Caco-2 (cell line): ENCODE results near the gene KDELR3. TPM values are rescaled to one million over a fixed set of nuclear protein-coding genes. Genes with fewer than 3 reads are reported as not detected.

Source experiments
- BruUV-seq: library from RNA; stranded (reverse); fragments of 400-500 nt; replicated peaks from 2 replicates; lab custom pipeline; 2021; lab: Mats Ljungman, UMichigan
- CTCF ChIA-PET: fragments of 300-600 bp; sonication (Branson Sonifier 250); formaldehyde crosslinking; loops from one replicate; lab custom pipeline; 2022; ENCODE audit warnings: antibody characterized with exemption; lab: Charles Lee
- POLR2A ChIA-PET: fragments of 300-600 bp; sonication (Branson Sonifier 250); formaldehyde crosslinking; loops from one replicate; lab custom pipeline; 2022; ENCODE audit warnings: antibody characterized with exemption; lab: Charles Lee
- DNase-seq, 2 experiments: peaks; one replicate each; pipeline versions ENCODE4 v3.0.0 to v3.0.0-alpha.2; 2020 to 2022
- H3K27me3 ChIP-seq: replicated peaks from 2 replicates; pipeline ENCODE4 v1.6.0; 2011; ENCODE audit warnings: low read length; ENCODE audit not compliant: control insufficient read depth, insufficient read depth
- H3K36me3 ChIP-seq: 2 replicates; pipeline ENCODE4 v1.5.1; 2011; ENCODE audit warnings: low read length; ENCODE audit not compliant: control insufficient read depth, insufficient read depth
- H3K4me1 ChIP-seq: fragments of 250-450 bp; sonication (Bioruptor Pico); 2 replicates; pipeline ENCODE4 v1.5.1; 2020; ENCODE audit warnings: mild to moderate bottlenecking
- H3K4me3 ChIP-seq: 2 replicates; pipeline ENCODE4 v1.5.1; 2011; ENCODE audit warnings: low read depth, mild to moderate bottlenecking, control low read depth, low read length
- H3K9me3 ChIP-seq: fragments of 250-450 bp; sonication (Bioruptor Pico); 2 replicates; pipeline ENCODE4 v1.5.1; 2020; ENCODE audit warnings: mild to moderate bottlenecking, moderate library complexity
- H3K27ac Mint-ChIP-seq: one replicate; pipeline ENCODE4 v1.8.0; 2022; ENCODE audit warnings: mixed read lengths; ENCODE audit not compliant: unreplicated experiment
- H3K27me3 Mint-ChIP-seq: one replicate; pipeline ENCODE4 v1.8.0; 2022; ENCODE audit warnings: mixed read lengths; ENCODE audit not compliant: insufficient read depth, unreplicated experiment
- H3K36me3 Mint-ChIP-seq: one replicate; pipeline ENCODE4 v1.8.0; 2022; ENCODE audit warnings: mild to moderate bottlenecking, mixed read lengths; ENCODE audit not compliant: insufficient read depth, unreplicated experiment
- H3K4me1 Mint-ChIP-seq: one replicate; pipeline ENCODE4 v1.8.0; 2022; ENCODE audit warnings: low read depth, mixed read lengths; ENCODE audit not compliant: unreplicated experiment
- H3K4me3 Mint-ChIP-seq: one replicate; pipeline ENCODE4 v1.8.0; 2022; ENCODE audit warnings: mild to moderate bottlenecking, moderate library complexity, mixed read lengths; ENCODE audit not compliant: unreplicated experiment
- H3K9me3 Mint-ChIP-seq: one replicate; pipeline ENCODE4 v1.8.0; 2022; ENCODE audit warnings: mixed read lengths; ENCODE audit not compliant: unreplicated experiment
- CTCF ChIP-seq, 2 experiments: fragments of 200-600 bp in 1 of 2; IDR thresholded peaks; 1 replicate in 1 of 2; 2 replicates in 1 of 2; pipeline versions ENCODE4 v1.5.1 to v1.8.0; 2011 to 2022; ENCODE audit warnings: antibody characterized with exemption in 1 of 2, control low read depth in 1 of 2, inconsistent platforms in 1 of 2, low read depth in 1 of 2, low read length in 1 of 2, mild to moderate bottlenecking in 1 of 2, moderate library complexity in 1 of 2; ENCODE audit not compliant: insufficient read depth in 1 of 2, severe bottlenecking in 1 of 2, unreplicated experiment in 1 of 2
- intact Hi-C: fragments of 100-400 bp; cut with micrococcal nuclease; formaldehyde crosslinking; loops from one replicate; pipeline ENCODE4 v1.10.0; 2022; ENCODE audit not compliant: unreplicated experiment
- total RNA-seq: library from RNA; stranded (reverse); gene quantifications from 2 replicates; pipeline ENCODE4 v1.2.3, GENCODE V29; 2022

KDELR3 gene
- total RNA-seq, 1 experiment from 2014 or later = 13.4 TPM

GRCh38 chr22:38431266-38432010 is 36.5 kb upstream of the KDELR3 start:
- H3K4me1 Mint-ChIP-seq = no peaks in the 10 kb centered on the region
- H3K9me3 ChIP-seq = no peaks in the 10 kb centered on the region
- H3K27ac Mint-ChIP-seq = no peak overlapping the region
- H3K4me3 Mint-ChIP-seq = no peak overlapping the region
- CTCF ChIA-PET = interaction anchor here (0.7 kb wide), 1 partner anchor 12 kb away, joined by 3 read pairs; no protein-coding TSS in a partner anchor
- intact Hi-C loops = no loop called here
- H3K4me1 ChIP-seq = no peaks in the 10 kb centered on the region
- no peak for TF ChIP-seq CTCF (IDR thresholded peaks at IDR 0.05; ENCODE audit: insufficient read depth in 1 of 2, low read depth in 1 of 2, low read length in 1 of 2, severe bottlenecking in 1 of 2, unreplicated experiment in 1 of 2)
- H3K36me3 Mint-ChIP-seq = no peaks in the 10 kb centered on the region
- no TSS peak for BruUV-seq
- H3K27me3 ChIP-seq = no peaks in the 10 kb centered on the region
- H3K36me3 ChIP-seq = no peaks in the 10 kb centered on the region
- no peaks in the 10 kb centered on the region for H3K9me3 Mint-ChIP-seq
- no peak overlapping the region for H3K4me3 ChIP-seq
- POLR2A ChIA-PET = no interaction called here
- no peak for DNase-seq
- H3K27me3 Mint-ChIP-seq = peaks cover 3% of the 10 kb centered on the region

GRCh38 chr22:38432264-38432663 is 35.6 kb upstream of the KDELR3 start:
- Histone ChIP-seq H3K36me3 (no peaks in the 10 kb centered on the region), H3K9me3 (no peaks in the 10 kb centered on the region), H3K27me3 (no peaks in the 10 kb centered on the region), H3K4me3 (no peak overlapping the region), H3K4me1 (no peaks in the 10 kb centered on the region)
- Mint-ChIP-seq H3K36me3 (no peaks in the 10 kb centered on the region), H3K9me3 (no peaks in the 10 kb centered on the region), H3K4me3 (no peak overlapping the region), H3K27ac (no peak overlapping the region), H3K4me1 (no peaks in the 10 kb centered on the region), H3K27me3 (peaks cover 3% of the 10 kb centered on the region)
- DNase-seq = no peak
- CTCF ChIA-PET = interaction anchor here (0.6 kb wide), 1 partner anchor 569 kb away, joined by 3 read pairs; no protein-coding TSS in a partner anchor
- POLR2A ChIA-PET = no interaction called here
- TF ChIP-seq CTCF (IDR thresholded peaks at IDR 0.05; ENCODE audit: insufficient read depth in 1 of 2, low read depth in 1 of 2, low read length in 1 of 2, severe bottlenecking in 1 of 2, unreplicated experiment in 1 of 2) = no peak
- BruUV-seq = no TSS peak
- intact Hi-C loops = no loop called here

GRCh38 chr22:38433871-38434270 is 34.0 kb upstream of the KDELR3 start:
- POLR2A ChIA-PET = no interaction called here
- H3K27ac Mint-ChIP-seq = no peak overlapping the region
- intact Hi-C loops = no loop called here
- CTCF ChIA-PET = interaction anchor here (0.6 kb wide), 1 partner anchor 14 kb away, joined by 5 read pairs; no protein-coding TSS in a partner anchor
- Histone ChIP-seq H3K4me3 (no peak overlapping the region), H3K9me3 (no peaks in the 10 kb centered on the region), H3K36me3 (no peaks in the 10 kb centered on the region), H3K27me3 (no peaks in the 10 kb centered on the region), H3K4me1 (no peaks in the 10 kb centered on the region)
- H3K4me1 Mint-ChIP-seq = no peaks in the 10 kb centered on the region
- no peak overlapping the region for H3K4me3 Mint-ChIP-seq
- BruUV-seq = no TSS peak
- no peaks in the 10 kb centered on the region for H3K9me3 Mint-ChIP-seq
- no peak for TF ChIP-seq CTCF (IDR thresholded peaks at IDR 0.05; ENCODE audit: insufficient read depth in 1 of 2, low read depth in 1 of 2, low read length in 1 of 2, severe bottlenecking in 1 of 2, unreplicated experiment in 1 of 2)
- DNase-seq = no peak
- H3K36me3 Mint-ChIP-seq = no peaks in the 10 kb centered on the region
- H3K27me3 Mint-ChIP-seq = peaks cover 3% of the 10 kb centered on the region
